GM18870 (cell line): ENCODE data around the gene DDX24.

ENCODE experiments used
- ATAC-seq: cut with Tn5 transposase; IDR thresholded peaks from one replicate; pipeline ENCODE4 v1.9.1; 2021; ENCODE audit warnings: moderate library complexity; ENCODE audit not compliant: unreplicated experiment

Gene DDX24, protein sequence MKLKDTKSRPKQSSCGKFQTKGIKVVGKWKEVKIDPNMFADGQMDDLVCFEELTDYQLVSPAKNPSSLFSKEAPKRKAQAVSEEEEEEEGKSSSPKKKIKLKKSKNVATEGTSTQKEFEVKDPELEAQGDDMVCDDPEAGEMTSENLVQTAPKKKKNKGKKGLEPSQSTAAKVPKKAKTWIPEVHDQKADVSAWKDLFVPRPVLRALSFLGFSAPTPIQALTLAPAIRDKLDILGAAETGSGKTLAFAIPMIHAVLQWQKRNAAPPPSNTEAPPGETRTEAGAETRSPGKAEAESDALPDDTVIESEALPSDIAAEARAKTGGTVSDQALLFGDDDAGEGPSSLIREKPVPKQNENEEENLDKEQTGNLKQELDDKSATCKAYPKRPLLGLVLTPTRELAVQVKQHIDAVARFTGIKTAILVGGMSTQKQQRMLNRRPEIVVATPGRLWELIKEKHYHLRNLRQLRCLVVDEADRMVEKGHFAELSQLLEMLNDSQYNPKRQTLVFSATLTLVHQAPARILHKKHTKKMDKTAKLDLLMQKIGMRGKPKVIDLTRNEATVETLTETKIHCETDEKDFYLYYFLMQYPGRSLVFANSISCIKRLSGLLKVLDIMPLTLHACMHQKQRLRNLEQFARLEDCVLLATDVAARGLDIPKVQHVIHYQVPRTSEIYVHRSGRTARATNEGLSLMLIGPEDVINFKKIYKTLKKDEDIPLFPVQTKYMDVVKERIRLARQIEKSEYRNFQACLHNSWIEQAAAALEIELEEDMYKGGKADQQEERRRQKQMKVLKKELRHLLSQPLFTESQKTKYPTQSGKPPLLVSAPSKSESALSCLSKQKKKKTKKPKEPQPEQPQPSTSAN

DNA sequence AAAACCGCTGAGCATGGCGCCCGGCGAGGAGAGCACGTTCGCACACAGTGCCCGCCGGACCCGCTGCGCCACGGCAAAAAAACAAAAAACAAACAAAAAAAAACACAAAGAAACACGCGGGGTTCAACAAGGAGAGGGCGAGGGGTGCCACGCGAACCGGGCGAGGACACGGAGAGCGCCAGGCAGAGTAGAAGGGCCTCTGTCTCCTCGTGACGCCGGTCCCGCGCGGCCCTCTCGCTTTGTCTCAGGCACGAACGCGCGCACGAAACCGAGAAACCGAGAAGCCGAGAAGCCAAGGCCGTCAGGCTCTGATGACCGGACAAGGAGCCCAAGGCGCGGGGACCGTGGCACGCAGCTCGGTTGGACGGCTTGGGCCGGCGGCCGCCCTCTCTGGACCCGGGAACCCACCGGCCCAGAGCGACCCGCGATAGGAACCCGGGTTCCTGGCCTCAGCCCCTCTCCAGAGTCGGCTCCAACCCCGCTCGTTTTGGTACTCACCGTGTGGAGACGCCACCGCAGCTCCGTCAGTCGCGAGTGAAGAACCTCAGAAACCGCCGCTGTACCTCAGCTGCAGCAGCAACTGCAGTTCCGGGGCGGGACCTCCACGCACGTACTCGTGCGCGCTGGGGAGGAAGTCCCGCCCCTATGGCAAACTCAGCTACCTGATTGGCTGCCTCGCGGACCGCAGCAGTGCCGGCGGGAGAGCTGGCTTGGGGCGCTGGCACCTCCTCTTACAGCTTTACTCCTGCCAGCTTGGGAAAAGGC, at the start of gene DDX24, which contains the start of gene IFI27L1:
Gene DDX24, minus strand, starts transcription at position 582 of the 765 bp plus-strand sequence. CDS start 1,460 bp downstream, outside the sequence.
Gene IFI27L1, plus strand, starts transcription at position 690 of the 765 bp plus-strand sequence. CDS start 15,628 bp downstream, outside the sequence.
- ATAC-seq = peak; percentile 90

DNA sequence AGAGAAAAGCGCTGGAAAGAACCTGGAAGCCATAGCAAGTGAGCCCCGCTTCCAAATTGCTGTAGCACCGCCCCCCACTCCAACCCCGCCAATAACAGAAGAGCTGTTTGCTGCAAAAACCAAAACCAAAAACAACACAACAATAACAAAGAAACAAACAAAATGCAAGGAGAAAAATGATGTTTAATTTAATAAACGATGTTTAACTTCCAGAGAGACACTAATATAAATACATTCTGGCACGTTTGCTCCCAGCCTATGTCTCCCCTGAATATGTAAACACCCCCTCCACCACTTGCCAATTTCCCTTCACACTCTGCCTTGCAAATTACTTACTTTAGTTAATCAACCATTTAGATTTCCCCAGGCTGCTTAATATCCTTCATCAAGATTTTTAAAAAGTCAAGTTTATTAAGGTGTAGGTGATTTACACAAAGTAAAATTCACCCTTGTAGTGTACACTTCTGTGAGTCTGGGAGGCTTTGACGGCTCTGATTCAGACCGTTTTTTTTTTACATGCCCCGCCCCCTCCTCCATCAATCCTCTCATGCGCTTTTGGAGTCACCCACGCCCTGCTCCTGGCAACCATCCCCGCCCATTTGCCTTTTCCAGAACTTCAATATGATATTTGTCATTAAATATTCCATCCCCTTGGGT, 48.9 kb upstream of the DDX24 start:
- ATAC-seq = no peak

DNA sequence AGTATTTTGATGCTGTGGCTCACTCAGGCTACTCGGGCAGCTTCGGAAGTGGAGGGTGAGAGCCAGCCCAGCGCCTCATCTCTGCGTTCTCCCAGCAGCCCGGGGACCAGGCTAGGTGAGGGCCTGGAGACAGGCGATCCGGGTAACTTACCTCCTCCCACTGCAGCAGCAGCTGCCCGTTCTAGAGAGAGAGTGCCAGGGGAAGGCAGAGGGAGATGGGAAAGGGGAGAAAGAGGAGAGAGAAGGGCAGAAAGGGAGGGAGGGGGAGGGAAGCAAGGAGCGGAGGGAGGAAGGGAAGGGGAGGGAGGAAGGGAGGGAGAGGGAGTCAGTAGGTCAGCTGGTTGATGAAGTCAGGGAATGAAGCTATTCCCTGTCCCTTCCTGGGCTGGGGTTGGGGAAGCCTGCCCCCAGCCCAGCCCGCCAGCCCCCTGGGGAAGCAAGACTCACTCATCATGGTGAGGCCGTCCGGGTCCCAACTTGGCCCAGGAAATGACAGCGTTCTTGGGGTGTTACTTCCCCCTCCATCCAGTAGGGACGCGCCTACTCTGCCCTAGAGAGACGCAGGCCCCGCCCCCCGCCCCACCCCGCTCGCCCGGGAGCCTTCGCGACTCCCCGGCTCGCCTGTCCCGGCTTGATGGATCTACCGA, 48.2 kb upstream of the DDX24 start, which contains the start of gene IFI27L2:
Gene IFI27L2, minus strand, starts transcription at position 494 of the 647 bp plus-strand sequence. Its CDS starts 40 bp downstream, at position 454.
- no peak for ATAC-seq

DNA sequence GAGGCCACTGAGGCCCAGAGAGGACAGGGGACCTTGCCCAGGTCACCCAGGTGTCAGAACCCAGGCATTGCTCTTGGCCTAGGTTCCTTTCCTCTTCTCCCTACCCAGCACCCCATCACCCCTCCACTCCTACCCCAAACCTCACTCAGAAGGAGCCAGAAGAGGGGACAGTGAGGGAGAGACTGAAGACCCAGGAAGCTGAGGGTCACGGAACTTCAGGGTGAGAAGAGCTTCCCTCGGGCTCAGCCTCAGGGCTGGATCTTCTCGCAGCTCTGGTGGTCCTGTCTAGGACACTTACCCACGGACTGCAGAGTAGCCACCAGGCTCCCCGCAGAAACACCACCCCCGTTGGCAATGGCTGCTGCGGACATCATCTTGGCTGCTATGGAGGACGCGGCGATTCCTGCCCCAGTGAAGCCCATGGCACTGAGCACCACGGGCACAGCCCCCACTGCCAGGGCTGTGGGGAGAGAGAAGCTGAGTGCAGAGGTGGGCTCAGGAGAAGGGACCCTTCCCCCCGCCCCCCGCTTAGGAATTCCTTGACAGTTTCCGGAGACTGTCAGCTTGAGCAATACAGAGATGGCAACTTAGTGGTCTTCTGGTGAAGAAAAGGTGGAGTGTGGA, 47.3 kb upstream of the DDX24 start:
- ATAC-seq = no peak

DNA sequence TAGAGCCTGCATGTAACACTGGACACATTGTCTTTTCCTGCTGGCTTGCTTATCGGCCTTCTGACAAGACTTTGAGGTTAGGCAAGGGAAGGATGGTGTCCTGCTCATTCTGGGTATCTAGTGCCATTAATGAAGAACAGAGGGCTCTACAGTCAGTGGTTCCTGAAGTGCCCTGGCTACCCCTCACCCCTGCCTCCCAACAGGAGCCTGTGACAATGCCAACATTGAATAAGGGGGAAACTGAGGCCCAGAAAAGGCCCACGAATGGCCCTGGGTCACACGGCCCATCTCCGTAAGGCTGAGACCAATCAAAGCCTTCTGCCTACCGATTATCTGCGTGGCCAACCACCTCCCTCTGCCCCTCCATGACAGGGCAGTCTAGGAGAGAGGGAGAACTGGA, 46.3 kb upstream of the DDX24 start:
- no peak for ATAC-seq

- ATAC-seq = no peak
Observed at GRCh38 chr14:94126800-94127199, 45.8 kb upstream of the DDX24 start.

DNA sequence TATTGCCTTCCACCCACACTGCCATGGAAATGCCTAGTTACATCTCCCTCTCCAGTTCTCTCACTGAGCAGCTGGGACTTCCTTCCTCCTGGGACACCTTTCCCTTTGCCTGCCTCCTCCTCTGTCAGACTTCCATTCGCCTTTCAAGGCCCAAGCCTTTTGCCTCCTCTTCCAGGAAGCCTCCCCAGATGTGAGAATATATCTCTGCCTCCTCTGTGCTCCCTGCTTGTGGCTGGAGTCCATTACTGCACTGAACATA, 45.3 kb upstream of the DDX24 start:
- ATAC-seq = no peak

- no peak for ATAC-seq
Observed at GRCh38 chr14:94125659-94126418, 44.8 kb upstream of the DDX24 start.

GRCh38 chr14:94124582-94125377, 43.8 kb upstream of the DDX24 start:
- ATAC-seq = no peak

GRCh38 chr14:94123868-94124267, 42.9 kb upstream of the DDX24 start:
- ATAC-seq = no peak

GRCh38 chr14:94123296-94123695, 42.3 kb upstream of the DDX24 start:
- ATAC-seq = no peak

DNA sequence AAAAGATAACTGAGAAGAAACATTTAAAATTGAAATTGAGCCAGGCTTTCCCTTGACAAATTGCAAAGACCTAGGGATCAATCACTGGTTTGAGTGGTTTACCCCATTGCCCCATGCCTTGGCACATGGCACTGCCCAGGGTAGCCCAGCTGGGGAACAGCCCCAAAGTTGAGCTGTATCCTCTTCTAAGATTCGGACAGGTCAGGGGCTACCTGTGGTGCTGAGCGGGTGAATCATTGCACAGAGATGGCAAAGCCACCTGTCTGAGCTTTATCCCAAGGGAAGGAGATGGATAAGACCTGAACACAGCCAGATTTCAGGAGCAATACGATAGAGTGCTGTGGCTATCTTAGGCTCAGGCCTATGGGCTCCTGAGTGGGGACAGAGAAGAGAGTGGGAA, 41.4 kb upstream of the DDX24 start:
- ATAC-seq = no peak

DNA sequence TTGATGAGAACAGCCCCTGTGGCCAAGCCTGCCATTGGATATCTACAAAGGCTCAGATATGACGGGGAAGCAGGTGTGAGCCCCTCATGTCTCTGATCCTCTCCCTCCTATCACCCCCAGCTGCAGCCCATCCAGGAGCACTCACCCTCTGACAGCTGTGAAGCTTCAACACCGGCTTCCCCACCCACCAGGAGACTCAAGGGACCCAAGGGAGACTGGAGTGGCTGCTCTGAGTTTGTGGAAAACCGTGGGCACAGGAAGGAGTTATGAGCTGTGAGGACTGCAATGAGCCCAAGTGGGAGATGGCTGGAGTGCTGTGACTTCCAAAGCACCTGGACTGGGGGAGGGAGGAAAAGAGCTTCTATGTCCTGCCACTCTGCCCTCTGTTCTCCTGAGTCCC, 40.5 kb upstream of the DDX24 start:
- ATAC-seq = no peak

GRCh38 chr14:94120667-94121340, 39.8 kb upstream of the DDX24 start:
- ATAC-seq = no peak

DNA sequence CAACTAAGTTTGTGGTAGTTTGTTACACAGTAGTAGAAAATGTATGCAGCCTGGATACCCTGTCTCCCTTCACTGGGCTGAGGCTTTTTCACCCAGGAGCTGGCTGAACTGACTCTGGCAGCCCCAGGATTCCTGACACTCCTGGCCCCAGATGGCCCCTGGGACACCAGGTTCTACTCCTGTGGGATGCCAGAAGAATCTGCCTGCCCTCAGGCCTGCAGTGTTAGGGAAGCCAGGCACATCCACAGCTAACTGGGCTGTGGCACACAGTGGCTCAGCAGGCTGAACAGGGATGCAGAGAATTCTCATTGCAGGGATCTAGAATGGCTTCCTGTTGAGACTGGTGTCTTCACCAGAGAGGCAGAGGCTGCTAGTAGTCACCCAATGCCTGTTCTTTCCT, 38.1 kb upstream of the DDX24 start:
- ATAC-seq = no peak

DNA sequence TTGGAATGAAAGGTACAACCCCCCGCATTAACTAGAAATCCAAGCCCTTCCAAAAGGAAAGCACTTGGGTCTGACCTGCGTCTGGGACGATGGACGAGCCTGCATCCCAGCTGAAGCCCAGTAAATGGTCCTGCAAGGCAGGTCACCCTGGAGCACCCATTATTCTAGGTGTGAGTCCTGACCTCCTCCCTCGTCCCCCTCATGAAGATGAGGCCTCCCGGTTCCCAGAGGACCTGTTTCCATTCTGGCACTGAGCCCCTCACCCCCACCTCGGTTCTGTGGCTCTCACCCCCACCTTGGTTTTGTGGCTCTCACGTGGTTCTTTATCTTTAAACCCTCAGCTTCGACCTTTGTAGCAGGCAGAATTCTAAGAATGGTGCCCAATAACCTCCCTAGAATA, 36.9 kb upstream of the DDX24 start:
- ATAC-seq = no peak

DNA sequence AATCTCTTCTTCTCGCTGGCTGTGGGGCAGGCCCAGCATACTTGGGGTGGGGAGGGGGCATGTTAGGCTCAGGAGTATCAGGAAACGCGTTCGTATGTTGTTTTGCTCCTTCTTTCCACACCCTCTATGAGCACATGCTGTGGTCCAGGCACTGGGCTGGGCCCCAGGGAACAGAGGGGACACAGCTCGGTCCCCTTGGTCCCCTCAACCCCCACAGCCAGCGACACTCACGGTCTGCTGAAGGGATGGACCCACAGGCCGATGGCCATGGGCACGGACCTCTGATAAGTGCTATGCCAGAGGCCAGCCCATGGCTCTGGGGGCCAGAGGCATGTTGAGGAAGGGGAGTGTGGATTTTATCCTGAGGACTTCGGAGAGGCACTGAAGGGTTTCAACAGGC, 35.7 kb upstream of the DDX24 start:
- no peak for ATAC-seq

- no peak for ATAC-seq
Observed at GRCh38 chr14:94115631-94116030, 34.6 kb upstream of the DDX24 start.
